DND-41 (cell line): ENCODE measurements around the gene CRYBG1.

Experiments
- ATAC-seq: fragments of 200-7000 bp; cut with Tn5 transposase; 3 replicates; pipeline ENCODE4 v1.9.1; 2021; ENCODE audit warnings: low read depth; ENCODE audit not compliant: insufficient read depth
- DNase-seq: peaks from one replicate; pipeline ENCODE4 v3.0.0-alpha.2; 2020
- H2AFZ ChIP-seq: 2 replicates; pipeline ENCODE4 v1.6.0; 2012; ENCODE audit warnings: low read depth, low read length
- H3K27ac ChIP-seq: 2 replicates; pipeline ENCODE4 v1.5.1; 2012; ENCODE audit warnings: low read length, inconsistent platforms
- H3K27me3 ChIP-seq: fragments of 200-600 bp; sonication (generic); 2 replicates; pipeline ENCODE4 v1.6.0; 2012; ENCODE audit warnings: low read length, mild to moderate bottlenecking, inconsistent platforms; ENCODE audit not compliant: insufficient read depth, poor library complexity
- H3K36me3 ChIP-seq: 2 replicates; pipeline ENCODE4 v1.5.1; 2012; ENCODE audit warnings: low read length, inconsistent platforms; ENCODE audit not compliant: insufficient read depth
- H3K4me1 ChIP-seq: 2 replicates; pipeline ENCODE4 v1.5.1; 2012; ENCODE audit warnings: mild to moderate bottlenecking, low read length; ENCODE audit not compliant: insufficient read depth
- H3K4me2 ChIP-seq: 2 replicates; pipeline ENCODE4 v1.6.0; 2012; ENCODE audit warnings: mild to moderate bottlenecking, moderate library complexity, low read length, inconsistent platforms; ENCODE audit not compliant: insufficient read depth
- H3K4me3 ChIP-seq, 2 experiments: fragments of 200-600 bp in 1 of 2; shearing (Covaris generic) in 1 of 2; 2 replicates each; pipeline ENCODE4 v1.5.1; 2012 to 2016; ENCODE audit warnings: inconsistent platforms in 2 of 2, low read length in 2 of 2, mild to moderate bottlenecking in 2 of 2, low read depth in 1 of 2, moderate library complexity in 1 of 2
- H3K79me2 ChIP-seq: 2 replicates; pipeline ENCODE4 v1.6.0; 2012; ENCODE audit warnings: low read length, inconsistent platforms; ENCODE audit not compliant: insufficient read depth
- H3K9ac ChIP-seq: 2 replicates; pipeline ENCODE4 v1.6.0; 2012; ENCODE audit warnings: low read depth, mild to moderate bottlenecking, inconsistent platforms, low read length, moderate library complexity
- H3K9me3 ChIP-seq: 2 replicates; pipeline ENCODE4 v1.5.1; 2012; ENCODE audit warnings: low read length, moderate library complexity, mild to moderate bottlenecking, inconsistent platforms; ENCODE audit not compliant: insufficient read depth, severe bottlenecking
- H4K20me1 ChIP-seq: 2 replicates; pipeline ENCODE4 v1.6.0; 2012; ENCODE audit warnings: low read length; ENCODE audit not compliant: insufficient read depth
- CTCF ChIP-seq: IDR thresholded peaks from 2 replicates; pipeline ENCODE4 v1.5.1; 2012; ENCODE audit warnings: borderline replicate concordance, low read length, moderate library complexity, mild to moderate bottlenecking; ENCODE audit not compliant: poor library complexity, severe bottlenecking; ENCODE audit errors: extremely low read depth
- EZH2 ChIP-seq: IDR thresholded peaks from 3 replicates; pipeline ENCODE4 v1.6.1; 2012; ENCODE audit warnings: borderline replicate concordance, low read depth, mild to moderate bottlenecking, moderate library complexity, low read length, inconsistent platforms; ENCODE audit not compliant: severe bottlenecking

CRYBG1 gene

GRCh38 chr6:106440546-106440945, 80.0 kb downstream of the CRYBG1 start:
- no peaks in the 10 kb centered on the region for H3K36me3 ChIP-seq
- H3K4me1 ChIP-seq = no peaks in the 10 kb centered on the region
- no peak for ATAC-seq
- H2AFZ ChIP-seq = no peak overlapping the region
- no peak overlapping the region for H3K9ac ChIP-seq
- TF ChIP-seq EZH2 (no peak), CTCF (no peak)
- no peak overlapping the region for H3K4me3 ChIP-seq
- H3K4me2 ChIP-seq = no peak overlapping the region
- no peaks in the 10 kb centered on the region for H3K79me2 ChIP-seq
- peaks cover 41% of the 10 kb centered on the region for H3K27me3 ChIP-seq
- no peak overlapping the region for H3K27ac ChIP-seq
- no peak for DNase-seq
- no peaks in the 10 kb centered on the region for H4K20me1 ChIP-seq
- H3K9me3 ChIP-seq = no peaks in the 10 kb centered on the region

- DNase-seq (no peak), ATAC-seq (no peak)
- TF ChIP-seq EZH2 = no peak
- no peak for TF ChIP-seq CTCF
- no peak overlapping the region for H3K27ac ChIP-seq
- H3K4me2 ChIP-seq = no peak overlapping the region
- no peaks in the 10 kb centered on the region for H3K36me3 ChIP-seq
- no peaks in the 10 kb centered on the region for H3K4me1 ChIP-seq
- no peak overlapping the region for H3K9ac ChIP-seq
- no peak overlapping the region for H2AFZ ChIP-seq
- peaks cover 41% of the 10 kb centered on the region for H3K27me3 ChIP-seq
- no peak overlapping the region for H3K4me3 ChIP-seq
- H4K20me1 ChIP-seq = no peaks in the 10 kb centered on the region
- no peaks in the 10 kb centered on the region for H3K9me3 ChIP-seq
- H3K79me2 ChIP-seq = no peaks in the 10 kb centered on the region
Observed at GRCh38 chr6:106442395-106442794, 81.9 kb downstream of the CRYBG1 start.

- DNase-seq (peak; percentile 38), ATAC-seq (peak; percentile 91)
- Histone ChIP-seq H2AFZ (peak overlapping the region; percentile 42; the same call in 1 of the 2 replicates), H3K27me3 (peaks cover 26% of the 10 kb centered on the region), H3K9me3 (no peaks in the 10 kb centered on the region), H3K4me3 (no peak overlapping the region), H3K4me1 (no peaks in the 10 kb centered on the region), H3K79me2 (no peaks in the 10 kb centered on the region), H3K9ac (no peak overlapping the region), H4K20me1 (no peaks in the 10 kb centered on the region), H3K36me3 (no peaks in the 10 kb centered on the region), H3K27ac (no peak overlapping the region), H3K4me2 (no peak overlapping the region)
- peak; percentile 86 for TF ChIP-seq CTCF
- no peak for TF ChIP-seq EZH2
Observed at GRCh38 chr6:106444777-106445507, 84.4 kb downstream of the CRYBG1 start.
